ENCODE measurements around the gene FAF1.

The FAF1 gene

GRCh38 chr1:50622259-50622658 is 337.8 kb downstream of the FAF1 start:
- Mint-ChIP-seq H3K27ac (no peak overlapping the region), H3K27me3 (ENCODE audit: low read depth) (no peaks in the 10 kb centered on the region)

GRCh38 chr1:50620680-50621329 is 339.3 kb downstream of the FAF1 start:
- DNase-seq (ENCODE audit: low spot score): no peak
- peaks cover 1% of the 10 kb centered on the region for H3K4me1 Mint-ChIP-seq (ENCODE audit: low read depth)
- no peaks in the 10 kb centered on the region for H3K27me3 Mint-ChIP-seq (ENCODE audit: low read depth)
- H3K9me3 Mint-ChIP-seq: peaks cover 14% of the 10 kb centered on the region
- no peak overlapping the region for H3K4me3 Mint-ChIP-seq
- H3K27ac Mint-ChIP-seq: no peak overlapping the region
- peaks cover 5% of the 10 kb centered on the region for H3K36me3 Mint-ChIP-seq (ENCODE audit: low read depth)

More at GRCh38 chr1:50622259-50622658, 337.8 kb downstream of the FAF1 start:
- Mint-ChIP-seq H3K4me1 (ENCODE audit: low read depth) (no peaks in the 10 kb centered on the region), H3K36me3 (ENCODE audit: low read depth) (peaks cover 5% of the 10 kb centered on the region), H3K4me3 (no peak overlapping the region), H3K9me3 (peaks cover 12% of the 10 kb centered on the region)
- DNase-seq (ENCODE audit: low spot score): no peak

GRCh38 chr1:50615036-50615750 is 344.9 kb downstream of the FAF1 start:
- H3K4me3 Mint-ChIP-seq: no peak overlapping the region
- peaks cover 4% of the 10 kb centered on the region for H3K4me1 Mint-ChIP-seq (ENCODE audit: low read depth)
- peaks cover 11% of the 10 kb centered on the region for H3K9me3 Mint-ChIP-seq
- peaks cover 3% of the 10 kb centered on the region for H3K36me3 Mint-ChIP-seq (ENCODE audit: low read depth)
- no peak overlapping the region for H3K27ac Mint-ChIP-seq
- H3K27me3 Mint-ChIP-seq (ENCODE audit: low read depth): no peaks in the 10 kb centered on the region
- no peak for DNase-seq (ENCODE audit: low spot score)

GRCh38 chr1:50611675-50612074 is 348.4 kb downstream of the FAF1 start:
- DNase-seq (ENCODE audit: low spot score): no peak
- Mint-ChIP-seq H3K27me3 (ENCODE audit: low read depth) (no peaks in the 10 kb centered on the region), H3K4me1 (ENCODE audit: low read depth) (peaks cover 4% of the 10 kb centered on the region)

GRCh38 chr1:50610563-50610962 is 349.5 kb downstream of the FAF1 start:
- H3K9me3 Mint-ChIP-seq: no peaks in the 10 kb centered on the region
- peaks cover 3% of the 10 kb centered on the region for H3K4me1 Mint-ChIP-seq (ENCODE audit: low read depth)

More at GRCh38 chr1:50611675-50612074, 348.4 kb downstream of the FAF1 start:
- Mint-ChIP-seq H3K9me3 (peaks cover 3% of the 10 kb centered on the region), H3K4me3 (no peak overlapping the region), H3K36me3 (ENCODE audit: low read depth) (no peaks in the 10 kb centered on the region), H3K27ac (no peak overlapping the region)

GRCh38 chr1:50609508-50609907 is 350.6 kb downstream of the FAF1 start:
- peaks cover 3% of the 10 kb centered on the region for H3K4me1 Mint-ChIP-seq (ENCODE audit: low read depth)
- no peak for DNase-seq (ENCODE audit: low spot score)
- no peaks in the 10 kb centered on the region for H3K27me3 Mint-ChIP-seq (ENCODE audit: low read depth)
- H3K9me3 Mint-ChIP-seq: no peaks in the 10 kb centered on the region
- no peak overlapping the region for H3K27ac Mint-ChIP-seq
- no peaks in the 10 kb centered on the region for H3K36me3 Mint-ChIP-seq (ENCODE audit: low read depth)
- no peak overlapping the region for H3K4me3 Mint-ChIP-seq

More at GRCh38 chr1:50610563-50610962, 349.5 kb downstream of the FAF1 start:
- Mint-ChIP-seq H3K27me3 (ENCODE audit: low read depth) (no peaks in the 10 kb centered on the region), H3K36me3 (ENCODE audit: low read depth) (no peaks in the 10 kb centered on the region), H3K4me3 (no peak overlapping the region), H3K27ac (no peak overlapping the region)
- no peak for DNase-seq (ENCODE audit: low spot score)

GRCh38 chr1:50605186-50605875 is 354.7 kb downstream of the FAF1 start:
- no peak for DNase-seq (ENCODE audit: low spot score)
- Mint-ChIP-seq H3K4me1 (ENCODE audit: low read depth) (no peaks in the 10 kb centered on the region), H3K27me3 (ENCODE audit: low read depth) (no peaks in the 10 kb centered on the region), H3K9me3 (no peaks in the 10 kb centered on the region), H3K36me3 (ENCODE audit: low read depth) (no peaks in the 10 kb centered on the region), H3K4me3 (no peak overlapping the region), H3K27ac (no peak overlapping the region)

- Mint-ChIP-seq H3K9me3 (no peaks in the 10 kb centered on the region), H3K36me3 (ENCODE audit: low read depth) (no peaks in the 10 kb centered on the region), H3K4me3 (no peak overlapping the region), H3K4me1 (ENCODE audit: low read depth) (no peaks in the 10 kb centered on the region), H3K27ac (no peak overlapping the region), H3K27me3 (ENCODE audit: low read depth) (no peaks in the 10 kb centered on the region)
- DNase-seq (ENCODE audit: low spot score): no peak
These were observed 355.5 kb downstream of the FAF1 start for GRCh38 chr1:50604580-50604979.

- Mint-ChIP-seq H3K4me3 (no peak overlapping the region), H3K4me1 (ENCODE audit: low read depth) (no peaks in the 10 kb centered on the region), H3K27me3 (ENCODE audit: low read depth) (no peaks in the 10 kb centered on the region), H3K36me3 (ENCODE audit: low read depth) (no peaks in the 10 kb centered on the region), H3K27ac (no peak overlapping the region), H3K9me3 (no peaks in the 10 kb centered on the region)
- DNase-seq (ENCODE audit: low spot score): no peak
These were observed 356.5 kb downstream of the FAF1 start for GRCh38 chr1:50603274-50604271.

- no peaks in the 10 kb centered on the region for H3K4me1 Mint-ChIP-seq (ENCODE audit: low read depth)
- H3K9me3 Mint-ChIP-seq: no peaks in the 10 kb centered on the region
- peaks cover 1% of the 10 kb centered on the region for H3K36me3 Mint-ChIP-seq (ENCODE audit: low read depth)
- H3K27me3 Mint-ChIP-seq (ENCODE audit: low read depth): no peaks in the 10 kb centered on the region
- H3K4me3 Mint-ChIP-seq: no peak overlapping the region
- no peak for DNase-seq (ENCODE audit: low spot score)
- no peak overlapping the region for H3K27ac Mint-ChIP-seq
These were observed 360.5 kb downstream of the FAF1 start for GRCh38 chr1:50599546-50599945.

- no peaks in the 10 kb centered on the region for H3K4me1 Mint-ChIP-seq (ENCODE audit: low read depth)
- H3K4me3 Mint-ChIP-seq: no peak overlapping the region
These were observed 364.2 kb downstream of the FAF1 start for GRCh38 chr1:50595874-50596273.

GRCh38 chr1:50593515-50593914 is 366.6 kb downstream of the FAF1 start:
- Mint-ChIP-seq H3K36me3 (ENCODE audit: low read depth) (peaks cover 4% of the 10 kb centered on the region), H3K4me3 (no peak overlapping the region), H3K4me1 (ENCODE audit: low read depth) (no peaks in the 10 kb centered on the region), H3K27me3 (ENCODE audit: low read depth) (no peaks in the 10 kb centered on the region), H3K27ac (no peak overlapping the region), H3K9me3 (no peaks in the 10 kb centered on the region)
- DNase-seq (ENCODE audit: low spot score): no peak

More at GRCh38 chr1:50595874-50596273, 364.2 kb downstream of the FAF1 start:
- Mint-ChIP-seq H3K27me3 (ENCODE audit: low read depth) (no peaks in the 10 kb centered on the region), H3K27ac (no peak overlapping the region), H3K9me3 (no peaks in the 10 kb centered on the region), H3K36me3 (ENCODE audit: low read depth) (peaks cover 4% of the 10 kb centered on the region)
- DNase-seq (ENCODE audit: low spot score): no peak

GRCh38 chr1:50591598-50591997 is 368.5 kb downstream of the FAF1 start:
- Mint-ChIP-seq H3K27ac (no peak overlapping the region), H3K4me3 (no peak overlapping the region), H3K27me3 (ENCODE audit: low read depth) (no peaks in the 10 kb centered on the region), H3K4me1 (ENCODE audit: low read depth) (no peaks in the 10 kb centered on the region), H3K36me3 (ENCODE audit: low read depth) (peaks cover 6% of the 10 kb centered on the region), H3K9me3 (no peaks in the 10 kb centered on the region)
- no peak for DNase-seq (ENCODE audit: low spot score)
